Measurements from ENCODE around the gene C11orf24. TPM values are rescaled to one million over a fixed set of nuclear protein-coding genes. Genes with fewer than 3 reads are reported as not detected.

Gene C11orf24
- total and polyA plus RNA-seq, 9 of the 15 experiments (the other 6 are each of a cell fraction or from before 2014, with no cell fraction given): 2.0 to 65.2 (median 32.5) TPM

DNA sequence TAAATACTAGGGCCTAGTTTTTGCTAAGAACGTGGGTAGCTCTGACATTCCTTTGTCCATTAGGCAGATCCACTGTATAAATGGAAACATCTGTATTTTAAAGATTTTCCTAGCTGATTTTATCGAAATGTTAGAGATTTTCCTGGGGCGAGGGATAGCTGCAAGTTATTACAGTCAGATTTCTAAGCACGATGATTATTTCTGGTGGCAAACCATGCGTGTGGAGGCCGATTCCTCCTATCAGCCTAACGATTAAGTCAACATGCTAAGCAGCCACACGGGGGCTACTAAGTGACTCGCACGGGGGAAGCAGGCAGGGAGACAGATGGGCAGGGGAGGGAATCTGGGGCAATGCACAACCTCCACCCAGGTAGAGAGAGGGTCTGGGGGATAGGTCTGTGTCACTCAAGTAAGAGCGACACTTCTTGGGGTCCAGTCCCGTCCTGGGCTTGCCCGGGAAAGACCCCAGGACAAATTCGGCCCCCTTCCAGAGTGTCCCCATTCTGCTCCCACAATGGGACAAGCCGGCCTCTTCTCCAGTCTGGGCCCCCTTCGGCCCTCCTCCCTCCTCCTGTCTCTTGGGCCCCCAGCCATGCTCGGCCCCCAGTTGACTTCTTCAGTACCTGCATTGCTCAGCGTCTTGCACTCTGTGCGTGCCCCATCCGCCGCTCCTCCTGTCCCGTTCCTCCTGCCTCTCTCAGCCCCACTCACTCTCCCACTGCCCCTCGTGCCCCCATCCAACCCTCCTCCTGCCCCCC is 571 bp downstream of the C11orf24 start (continued):
- 0 out of 2 replicates have a peak, but pooled peaks have one; percentile 49 for TF ChIP-seq MBD2 (IDR thresholded peaks at IDR 0.05; ENCODE audit: borderline replicate concordance, low read depth)
- peak; percentile 40; the same call in 1 of the 2 replicates for TF ChIP-seq CREM (IDR thresholded peaks at IDR 0.05; ENCODE audit: low read depth)
- TF ChIP-seq, protein P1, sequence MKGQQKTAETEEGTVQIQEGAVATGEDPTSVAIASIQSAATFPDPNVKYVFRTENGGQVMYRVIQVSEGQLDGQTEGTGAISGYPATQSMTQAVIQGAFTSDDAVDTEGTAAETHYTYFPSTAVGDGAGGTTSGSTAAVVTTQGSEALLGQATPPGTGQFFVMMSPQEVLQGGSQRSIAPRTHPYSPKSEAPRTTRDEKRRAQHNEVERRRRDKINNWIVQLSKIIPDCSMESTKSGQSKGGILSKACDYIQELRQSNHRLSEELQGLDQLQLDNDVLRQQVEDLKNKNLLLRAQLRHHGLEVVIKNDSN (CRISPR knock-in tag; IDR thresholded peaks at IDR 0.05): no peak
- TF ChIP-seq, protein P2, sequence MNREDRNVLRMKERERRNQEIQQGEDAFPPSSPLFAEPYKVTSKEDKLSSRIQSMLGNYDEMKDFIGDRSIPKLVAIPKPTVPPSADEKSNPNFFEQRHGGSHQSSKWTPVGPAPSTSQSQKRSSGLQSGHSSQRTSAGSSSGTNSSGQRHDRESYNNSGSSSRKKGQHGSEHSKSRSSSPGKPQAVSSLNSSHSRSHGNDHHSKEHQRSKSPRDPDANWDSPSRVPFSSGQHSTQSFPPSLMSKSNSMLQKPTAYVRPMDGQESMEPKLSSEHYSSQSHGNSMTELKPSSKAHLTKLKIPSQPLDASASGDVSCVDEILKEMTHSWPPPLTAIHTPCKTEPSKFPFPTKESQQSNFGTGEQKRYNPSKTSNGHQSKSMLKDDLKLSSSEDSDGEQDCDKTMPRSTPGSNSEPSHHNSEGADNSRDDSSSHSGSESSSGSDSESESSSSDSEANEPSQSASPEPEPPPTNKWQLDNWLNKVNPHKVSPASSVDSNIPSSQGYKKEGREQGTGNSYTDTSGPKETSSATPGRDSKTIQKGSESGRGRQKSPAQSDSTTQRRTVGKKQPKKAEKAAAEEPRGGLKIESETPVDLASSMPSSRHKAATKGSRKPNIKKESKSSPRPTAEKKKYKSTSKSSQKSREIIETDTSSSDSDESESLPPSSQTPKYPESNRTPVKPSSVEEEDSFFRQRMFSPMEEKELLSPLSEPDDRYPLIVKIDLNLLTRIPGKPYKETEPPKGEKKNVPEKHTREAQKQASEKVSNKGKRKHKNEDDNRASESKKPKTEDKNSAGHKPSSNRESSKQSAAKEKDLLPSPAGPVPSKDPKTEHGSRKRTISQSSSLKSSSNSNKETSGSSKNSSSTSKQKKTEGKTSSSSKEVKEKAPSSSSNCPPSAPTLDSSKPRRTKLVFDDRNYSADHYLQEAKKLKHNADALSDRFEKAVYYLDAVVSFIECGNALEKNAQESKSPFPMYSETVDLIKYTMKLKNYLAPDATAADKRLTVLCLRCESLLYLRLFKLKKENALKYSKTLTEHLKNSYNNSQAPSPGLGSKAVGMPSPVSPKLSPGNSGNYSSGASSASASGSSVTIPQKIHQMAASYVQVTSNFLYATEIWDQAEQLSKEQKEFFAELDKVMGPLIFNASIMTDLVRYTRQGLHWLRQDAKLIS (CRISPR knock-in tag; IDR thresholded peaks at IDR 0.05): no peak; the same call in 1 of the 2 replicates
- TF ChIP-seq BHLHE40 (IDR thresholded peaks at IDR 0.05; ENCODE audit: low read length): peak; percentile 65
- no peak for TF ChIP-seq PML (IDR thresholded peaks at IDR 0.05; ENCODE audit: low read length)
- no peak for TF ChIP-seq EWSR1 (IDR thresholded peaks at IDR 0.05; ENCODE audit: borderline replicate concordance, low read depth, partially characterized antibody)
- TF ChIP-seq XRCC3 (IDR thresholded peaks at IDR 0.05): no peak
- TF ChIP-seq HNRNPL (IDR thresholded peaks at IDR 0.05; ENCODE audit: low read depth, low read length): no peak
- no peak for TF ChIP-seq SREBF2 (CRISPR knock-in tag; IDR thresholded peaks at IDR 0.05)
- TF ChIP-seq MYNN (IDR thresholded peaks at IDR 0.05): peak; percentile 29; the same call in 1 of the 2 replicates
- no peak for TF ChIP-seq MYNN (CRISPR knock-in tag; IDR thresholded peaks at IDR 0.05)
- TF ChIP-seq PURB (CRISPR knock-in tag; IDR thresholded peaks at IDR 0.05; ENCODE audit: low read depth): no peak
- no peak for TF ChIP-seq MTF1 (CRISPR knock-in tag; IDR thresholded peaks at IDR 0.05; ENCODE audit: borderline replicate concordance)
- TF ChIP-seq SIN3B (IDR thresholded peaks at IDR 0.05; ENCODE audit: low read depth): no peak
- TF ChIP-seq L3MBTL2 (IDR thresholded peaks at IDR 0.05): peak; percentile 51
- TF ChIP-seq RAD21 (CRISPR knock-in tag; conservative IDR thresholded peaks at IDR 0.05 in 1 of 2, IDR thresholded peaks at IDR 0.05 in 1 of 2): peak; percentile 42 to 48
